ENCODE measurements around the gene FRYL.

The FRYL gene

DNA sequence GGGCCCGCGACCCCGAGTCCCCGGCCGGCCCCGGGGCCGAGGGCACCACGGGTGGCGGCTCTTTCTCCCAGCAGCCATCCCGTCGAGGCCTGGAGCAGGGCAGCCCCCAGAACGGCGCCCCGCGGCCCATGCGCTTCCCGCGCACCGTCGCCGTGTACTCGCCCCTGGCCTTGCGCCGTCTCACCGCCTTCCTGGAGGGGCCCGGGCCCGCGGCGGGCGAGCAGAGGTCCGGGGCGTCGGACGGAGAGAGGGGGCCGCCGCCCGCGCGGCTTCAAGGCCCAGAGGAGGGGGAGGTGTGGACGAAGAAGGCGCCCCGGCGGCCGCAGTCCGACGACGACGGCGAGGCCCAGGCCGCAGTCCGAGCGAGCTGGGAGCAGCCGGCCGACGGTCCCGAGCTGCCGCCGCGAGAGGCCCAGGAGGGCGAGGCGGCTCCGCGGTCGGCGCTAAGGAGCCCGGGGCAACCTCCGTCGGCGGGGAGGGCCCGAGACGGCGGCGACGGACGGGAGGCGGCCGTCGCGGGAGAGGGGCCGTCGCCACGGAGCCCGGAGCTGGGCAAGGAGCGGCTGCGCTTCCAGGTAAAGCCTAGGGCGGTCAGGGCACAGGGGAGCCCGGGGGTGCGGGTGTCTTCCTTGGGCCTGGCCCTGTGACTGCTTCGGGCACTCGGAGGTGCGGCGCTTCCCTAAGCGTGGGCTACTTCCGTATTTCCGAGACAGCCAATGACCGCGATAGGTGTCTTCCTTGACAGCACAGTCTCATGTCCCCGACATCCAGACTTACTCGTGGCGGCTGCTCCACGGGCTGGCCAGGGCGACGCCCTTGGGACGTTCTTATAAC, 289.2 kb downstream of the FRYL start:
- no peak for DNase-seq (ENCODE audit: extremely low spot score)
- ChIA-PET CTCF (no interaction called here), POLR2A (no interaction called here)
- TF ChIP-seq, protein P1, sequence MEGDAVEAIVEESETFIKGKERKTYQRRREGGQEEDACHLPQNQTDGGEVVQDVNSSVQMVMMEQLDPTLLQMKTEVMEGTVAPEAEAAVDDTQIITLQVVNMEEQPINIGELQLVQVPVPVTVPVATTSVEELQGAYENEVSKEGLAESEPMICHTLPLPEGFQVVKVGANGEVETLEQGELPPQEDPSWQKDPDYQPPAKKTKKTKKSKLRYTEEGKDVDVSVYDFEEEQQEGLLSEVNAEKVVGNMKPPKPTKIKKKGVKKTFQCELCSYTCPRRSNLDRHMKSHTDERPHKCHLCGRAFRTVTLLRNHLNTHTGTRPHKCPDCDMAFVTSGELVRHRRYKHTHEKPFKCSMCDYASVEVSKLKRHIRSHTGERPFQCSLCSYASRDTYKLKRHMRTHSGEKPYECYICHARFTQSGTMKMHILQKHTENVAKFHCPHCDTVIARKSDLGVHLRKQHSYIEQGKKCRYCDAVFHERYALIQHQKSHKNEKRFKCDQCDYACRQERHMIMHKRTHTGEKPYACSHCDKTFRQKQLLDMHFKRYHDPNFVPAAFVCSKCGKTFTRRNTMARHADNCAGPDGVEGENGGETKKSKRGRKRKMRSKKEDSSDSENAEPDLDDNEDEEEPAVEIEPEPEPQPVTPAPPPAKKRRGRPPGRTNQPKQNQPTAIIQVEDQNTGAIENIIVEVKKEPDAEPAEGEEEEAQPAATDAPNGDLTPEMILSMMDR (IDR thresholded peaks at IDR 0.05; ENCODE audit: control extremely low read depth, extremely low read depth, low read depth, missing control alignments): no peak

- CTCF ChIA-PET: no interaction called here
- no peak for DNase-seq (ENCODE audit: extremely low spot score)
- POLR2A ChIA-PET: no interaction called here
- TF ChIP-seq, protein P1 (IDR thresholded peaks at IDR 0.05; ENCODE audit: control extremely low read depth, extremely low read depth, low read depth, missing control alignments): no peak
Observed at GRCh38 chr4:48490012-48490679, 289.9 kb downstream of the FRYL start, which contains the start of gene ZAR1. Gene ZAR1, plus strand, starts transcription at chr4:48490252. Its CDS starts 40 bp downstream, at chr4:48490292.

- TF ChIP-seq, protein P1 (IDR thresholded peaks at IDR 0.05; ENCODE audit: control extremely low read depth, extremely low read depth, low read depth, missing control alignments): no peak
- CTCF ChIA-PET: interaction anchor here (0.8 kb wide), 1 partner anchor 13 kb away, joined by 3 read pairs; no protein-coding TSS in a partner anchor
- POLR2A ChIA-PET: no interaction called here
- no peak for DNase-seq (ENCODE audit: extremely low spot score)
Observed at GRCh38 chr4:48489683-48490011, 290.4 kb downstream of the FRYL start.

DNA sequence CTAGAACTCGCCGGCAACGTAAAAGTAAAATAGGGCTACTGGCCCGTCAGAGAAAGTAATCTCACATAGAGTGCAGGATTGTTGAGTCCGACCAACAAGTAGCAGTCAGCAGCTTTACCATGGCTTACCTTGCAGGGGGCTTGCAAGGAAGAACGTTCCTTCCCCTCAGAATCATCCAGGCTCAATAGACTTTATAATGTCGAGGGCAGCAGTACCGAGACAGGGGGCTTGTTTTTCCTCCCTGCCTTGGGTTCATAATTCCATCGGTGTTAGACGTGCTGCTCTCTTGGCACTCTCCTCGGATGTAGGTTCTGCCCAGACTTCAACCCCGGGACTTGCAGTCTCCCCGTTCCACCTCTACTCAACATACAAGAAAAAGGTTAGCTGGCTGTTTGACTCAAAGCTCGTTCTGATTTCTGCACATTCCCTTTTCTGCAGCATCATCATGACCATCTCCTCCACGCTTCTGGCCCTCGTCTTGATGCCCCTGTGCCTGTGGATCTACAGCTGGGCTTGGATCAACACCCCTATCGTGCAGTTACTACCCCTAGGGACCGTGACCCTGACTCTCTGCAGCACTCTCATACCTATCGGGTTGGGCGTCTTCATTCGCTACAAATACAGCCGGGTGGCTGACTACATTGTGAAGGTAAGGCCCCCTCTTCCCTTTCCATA, 295.4 kb downstream of the FRYL start:
- CTCF ChIA-PET: interaction anchor here (1.3 kb wide), 1 partner anchor 15 kb away, joined by 5 read pairs; no protein-coding TSS in a partner anchor
- no peak for DNase-seq (ENCODE audit: extremely low spot score)
- POLR2A ChIA-PET: interaction anchor here (0.7 kb wide), 1 partner anchor 9 kb away, joined by 3 read pairs; no protein-coding TSS in a partner anchor
- TF ChIP-seq, protein P1 (IDR thresholded peaks at IDR 0.05; ENCODE audit: control extremely low read depth, extremely low read depth, low read depth, missing control alignments): no peak

DNA sequence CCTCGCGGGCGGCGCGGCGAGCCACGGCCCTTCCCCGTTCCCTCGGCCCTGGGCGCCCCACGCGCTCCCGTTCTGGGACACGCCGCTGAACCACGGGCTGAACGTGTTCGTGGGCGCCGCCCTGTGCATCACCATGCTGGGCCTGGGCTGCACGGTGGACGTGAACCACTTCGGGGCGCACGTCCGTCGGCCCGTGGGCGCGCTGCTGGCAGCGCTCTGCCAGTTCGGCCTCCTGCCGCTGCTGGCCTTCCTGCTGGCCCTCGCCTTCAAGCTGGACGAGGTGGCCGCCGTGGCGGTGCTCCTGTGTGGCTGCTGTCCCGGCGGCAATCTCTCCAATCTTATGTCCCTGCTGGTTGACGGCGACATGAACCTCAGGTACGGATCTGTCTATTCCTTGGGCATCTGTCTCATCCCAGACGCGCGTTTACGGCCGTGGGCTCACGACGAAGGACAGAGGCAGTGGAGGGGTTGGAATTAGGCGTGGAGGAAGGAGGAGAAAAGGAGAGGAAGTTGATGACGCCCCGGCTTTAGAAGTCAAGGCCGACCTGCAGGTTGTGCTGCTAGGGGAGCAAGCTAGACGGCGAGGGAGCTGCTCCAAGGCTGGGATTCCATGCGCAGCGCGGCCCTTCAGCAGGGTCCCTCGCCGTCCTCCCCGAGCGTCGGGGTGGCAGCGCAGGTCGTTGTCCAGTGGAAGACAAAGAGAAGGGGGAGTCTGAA, 296.1 kb downstream of the FRYL start:
- TF ChIP-seq, protein P1 (IDR thresholded peaks at IDR 0.05; ENCODE audit: control extremely low read depth, extremely low read depth, low read depth, missing control alignments): no peak
- no peak for DNase-seq (ENCODE audit: extremely low spot score)
- ChIA-PET POLR2A (no interaction called here), CTCF (interaction anchor here (1.3 kb wide), 1 partner anchor 14 kb away, joined by 5 read pairs; no protein-coding TSS in a partner anchor)
